ENCODE results near the gene MBD3L2.

GRCh38 chr19:7078008-7078407 lies 28.9 kb downstream of the MBD3L2 start:
- TF ChIP-seq CTCF (IDR thresholded peaks at IDR 0.05; ENCODE audit: poor library complexity) (no peak), EZH2 (IDR thresholded peaks at IDR 0.05; ENCODE audit: borderline replicate concordance) (no peak)
